HG02885 (cell line): ENCODE measurements around the gene CA5A.
A peak's percentile ranks its signal among the peaks of the same experiment; 100 is the strongest.
"Not testable (repeated sequence)": the region's sequence is repeated elsewhere in the genome, so short reads cannot be mapped to it uniquely, and the experiment has no call there.

Experiments used
- ATAC-seq: cut with Tn5 transposase; IDR thresholded peaks from one replicate; pipeline ENCODE4 v1.9.1; 2021; ENCODE audit warnings: mild to moderate bottlenecking; ENCODE audit not compliant: unreplicated experiment, poor library complexity

The CA5A gene

DNA sequence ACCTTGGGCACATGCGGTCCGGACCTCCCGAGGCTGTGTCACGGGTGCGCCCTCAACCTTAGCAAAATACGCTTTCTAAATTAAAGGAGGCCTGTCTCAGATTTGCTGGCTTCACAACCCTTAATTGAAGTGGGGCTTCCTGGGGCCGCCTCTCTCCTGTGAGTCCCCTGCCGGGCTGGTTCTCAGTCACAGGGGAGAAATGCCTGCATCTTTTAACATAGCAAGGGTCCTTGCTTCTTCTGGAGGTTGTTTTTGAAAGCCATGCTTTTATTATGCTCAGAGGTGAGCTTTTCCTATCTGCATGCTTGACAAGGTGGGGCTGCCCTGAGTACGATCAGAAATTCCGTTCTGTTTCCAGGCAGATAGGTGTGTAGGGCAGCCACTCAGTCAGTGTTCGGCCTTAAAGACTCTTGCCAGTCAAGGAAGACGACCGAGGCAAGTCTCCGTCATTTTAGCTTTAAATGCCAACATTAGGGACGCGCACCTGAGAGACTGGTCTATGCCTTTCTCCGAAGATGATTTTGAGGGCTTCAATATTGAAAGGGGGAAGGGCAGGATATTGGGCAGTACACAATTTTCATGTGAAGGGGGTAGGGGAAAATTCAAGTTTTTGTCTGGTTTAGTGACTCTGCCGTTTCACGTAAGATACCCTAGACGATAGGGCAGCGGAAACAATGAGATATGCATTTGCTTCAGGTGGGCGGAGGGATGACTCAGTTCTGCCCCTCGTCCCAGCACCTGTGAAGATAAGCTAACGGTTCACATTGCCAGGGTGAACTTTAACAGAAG is 61.5 kb downstream of the CA5A start:
- peak; percentile 61 for ATAC-seq

DNA sequence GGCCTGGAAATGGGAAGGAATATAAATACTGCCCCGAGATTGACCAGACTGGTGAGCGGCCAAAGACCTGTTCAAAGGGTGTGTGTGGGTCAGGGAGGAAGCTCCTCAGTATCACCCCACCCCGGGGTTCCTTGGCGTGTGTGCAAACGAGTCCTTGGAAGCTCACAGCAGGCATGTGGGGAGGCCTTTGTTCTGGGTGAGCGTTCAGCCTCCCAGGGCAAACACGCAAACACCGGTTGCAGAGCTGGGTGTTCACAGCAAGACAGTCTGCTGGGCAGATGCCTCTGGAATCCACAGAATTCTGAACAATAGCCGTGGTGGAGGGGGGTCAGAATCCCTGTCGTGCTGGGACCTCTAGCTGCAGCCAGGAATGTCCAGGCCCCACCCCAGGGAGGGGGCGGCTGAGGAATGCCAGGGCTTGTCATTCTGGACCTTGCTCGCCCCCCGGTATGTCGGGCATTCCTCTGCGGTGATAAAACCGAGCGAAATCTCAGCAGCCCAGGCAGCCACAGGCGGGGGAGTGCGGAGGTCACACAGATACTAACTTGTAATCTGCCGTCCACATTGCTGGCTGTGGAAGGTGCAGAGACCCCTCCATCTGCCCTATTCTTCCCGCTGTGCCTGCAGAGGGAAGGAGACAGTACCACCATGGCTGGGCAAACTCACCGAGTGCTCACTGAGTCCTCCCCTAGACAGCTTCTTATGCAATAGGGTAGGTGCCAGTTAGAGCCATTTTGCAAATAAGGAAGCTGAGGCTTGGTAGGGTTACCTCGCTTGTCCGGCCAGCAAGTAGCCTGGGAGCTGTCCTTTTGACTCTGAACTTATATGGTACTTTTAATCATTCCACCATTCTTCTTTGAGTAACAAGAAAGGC is 65.7 kb downstream of the CA5A start:
- not testable (repeated sequence) for ATAC-seq

DNA sequence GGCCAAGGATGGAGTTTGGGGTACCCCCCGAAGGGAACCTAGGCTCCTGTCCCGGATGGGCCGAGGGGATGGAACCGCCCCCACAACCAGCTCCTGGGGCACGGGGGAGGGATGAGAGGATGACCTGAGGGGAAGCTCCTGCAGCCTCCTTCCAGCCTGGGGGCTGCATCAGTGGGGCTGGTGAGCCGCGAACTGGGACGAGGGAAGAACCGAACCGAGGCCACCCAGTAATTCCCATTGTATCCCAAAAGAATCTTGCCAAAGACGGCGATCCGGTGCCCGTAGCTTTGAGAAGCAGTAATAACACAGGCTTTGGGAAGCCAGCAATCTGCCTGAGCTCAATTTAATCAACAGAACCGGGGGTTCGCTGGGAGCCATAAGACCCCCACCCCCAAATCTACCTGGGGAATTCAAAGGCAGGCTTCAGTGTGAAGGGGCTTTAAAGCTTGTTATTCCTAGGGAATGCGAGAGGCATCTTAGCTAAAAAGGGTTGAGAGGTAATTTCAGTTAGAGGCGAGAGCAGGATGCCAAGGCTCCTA is 66.4 kb downstream of the CA5A start:
- ATAC-seq, result not testable (repeated sequence)

DNA sequence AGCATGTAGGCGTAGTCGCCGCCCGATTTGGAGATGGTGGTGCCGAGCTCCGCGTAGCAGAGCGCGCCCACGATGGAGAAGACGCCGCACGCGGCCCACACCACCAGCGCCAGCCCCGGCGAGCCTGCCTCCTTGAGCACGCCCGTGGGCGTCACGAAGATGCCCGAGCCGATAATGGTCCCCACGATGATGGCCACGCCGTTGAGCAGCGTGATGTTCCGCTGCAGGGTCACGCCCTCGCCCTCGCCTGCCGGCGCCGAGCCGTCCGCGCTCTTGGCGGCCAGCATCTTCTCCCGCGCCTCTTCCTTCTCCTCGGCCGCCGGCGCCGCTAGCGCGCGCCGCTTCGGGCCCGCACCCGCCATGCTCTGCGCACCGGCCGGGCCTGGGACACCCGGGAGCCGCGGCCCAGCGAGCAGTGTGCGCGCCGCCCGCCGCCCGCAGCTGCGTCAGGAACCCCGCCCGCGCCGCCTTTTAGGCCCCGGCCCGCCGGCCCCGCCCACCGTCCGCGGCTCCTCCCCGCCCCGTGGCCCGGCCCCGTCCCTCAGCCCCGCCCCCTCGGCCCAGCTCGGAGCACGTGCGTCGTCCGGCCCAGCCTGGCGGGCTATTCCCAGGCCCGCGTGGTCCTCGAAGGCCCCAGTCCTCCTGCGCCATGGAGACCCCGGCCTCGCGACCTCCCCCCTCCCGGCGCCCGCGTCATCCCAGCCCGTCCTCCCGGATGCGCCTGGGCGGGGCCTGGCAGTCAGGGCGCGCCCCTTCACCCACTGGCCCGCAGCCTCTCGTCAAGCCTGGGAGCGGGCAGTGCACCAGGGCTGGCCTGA is 67.1 kb downstream of the CA5A start, which contains the start of gene SLC7A5:
Gene SLC7A5, minus strand, starts transcription at position 447 of the 818 bp plus-strand sequence. Its CDS starts 85 bp downstream, at position 362.
- ATAC-seq, result peak; percentile 67

DNA sequence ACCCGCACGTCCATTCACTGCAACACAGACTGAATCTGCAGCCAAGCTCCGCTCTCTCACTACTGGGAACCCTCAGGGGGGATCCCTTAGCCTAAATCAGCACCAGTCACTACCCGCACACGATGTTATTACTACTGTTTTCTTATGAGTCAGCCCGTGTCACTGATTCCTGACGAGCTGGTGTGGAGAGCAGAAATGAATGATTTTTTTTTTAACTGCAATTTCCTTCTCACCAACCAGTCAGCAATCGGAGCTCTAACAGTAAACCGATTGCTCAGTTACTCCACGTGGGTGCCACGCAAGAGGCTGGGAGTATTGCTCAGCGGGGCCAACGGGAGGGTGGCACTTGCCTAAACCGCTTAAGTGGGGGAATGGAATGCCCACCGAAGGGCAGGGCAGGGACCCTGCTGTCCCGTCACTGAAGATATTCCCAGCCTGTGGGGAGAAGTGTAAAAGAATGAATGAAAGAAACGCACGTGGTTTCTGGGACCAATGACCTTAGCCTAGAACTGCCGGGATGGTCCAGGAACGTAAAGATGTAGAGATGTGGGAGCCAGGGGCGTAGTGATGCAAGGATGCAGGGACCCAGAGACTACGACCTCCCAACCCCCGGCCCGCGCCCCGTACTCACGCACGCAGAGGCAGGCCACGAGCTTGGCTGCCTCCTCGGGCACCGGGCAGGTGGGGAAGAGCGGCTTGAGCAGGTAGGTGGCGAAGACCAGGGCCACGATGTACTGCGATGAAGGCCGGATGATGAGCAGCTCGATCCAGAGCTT is 67.9 kb downstream of the CA5A start:
- ATAC-seq, result peak; percentile 25

DNA sequence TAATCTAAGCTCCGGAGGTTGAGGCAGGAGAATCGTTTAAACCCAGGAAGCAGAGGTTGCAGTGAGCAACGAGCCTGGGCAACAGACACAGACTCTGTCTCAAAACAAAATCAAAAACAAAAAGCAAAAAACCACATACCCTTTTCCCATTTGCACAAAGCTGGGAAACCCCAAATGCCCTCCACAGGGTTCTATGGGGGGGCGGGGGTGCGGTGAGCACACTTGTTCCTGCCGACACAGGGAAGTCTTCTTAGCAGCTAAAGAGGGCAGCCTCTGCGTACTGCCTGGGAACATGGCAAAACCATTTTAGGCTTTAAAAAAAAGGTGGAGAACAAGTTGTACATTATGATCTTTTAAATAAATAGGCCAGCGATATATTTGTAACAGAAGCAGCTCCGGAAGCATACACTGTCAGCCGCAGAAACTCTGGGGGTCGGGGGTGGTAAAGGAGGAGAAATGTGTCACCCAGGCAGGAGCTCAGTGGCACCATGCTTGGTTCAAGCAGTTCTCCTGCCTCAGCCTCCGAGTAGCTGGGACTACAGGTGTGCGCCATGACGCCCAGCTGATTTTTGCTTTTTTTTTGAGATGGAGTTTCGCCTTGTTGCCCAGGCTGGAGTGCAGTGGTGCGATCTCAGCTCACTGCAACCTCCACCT is 70.3 kb downstream of the CA5A start:
- ATAC-seq, result not testable (repeated sequence)

DNA sequence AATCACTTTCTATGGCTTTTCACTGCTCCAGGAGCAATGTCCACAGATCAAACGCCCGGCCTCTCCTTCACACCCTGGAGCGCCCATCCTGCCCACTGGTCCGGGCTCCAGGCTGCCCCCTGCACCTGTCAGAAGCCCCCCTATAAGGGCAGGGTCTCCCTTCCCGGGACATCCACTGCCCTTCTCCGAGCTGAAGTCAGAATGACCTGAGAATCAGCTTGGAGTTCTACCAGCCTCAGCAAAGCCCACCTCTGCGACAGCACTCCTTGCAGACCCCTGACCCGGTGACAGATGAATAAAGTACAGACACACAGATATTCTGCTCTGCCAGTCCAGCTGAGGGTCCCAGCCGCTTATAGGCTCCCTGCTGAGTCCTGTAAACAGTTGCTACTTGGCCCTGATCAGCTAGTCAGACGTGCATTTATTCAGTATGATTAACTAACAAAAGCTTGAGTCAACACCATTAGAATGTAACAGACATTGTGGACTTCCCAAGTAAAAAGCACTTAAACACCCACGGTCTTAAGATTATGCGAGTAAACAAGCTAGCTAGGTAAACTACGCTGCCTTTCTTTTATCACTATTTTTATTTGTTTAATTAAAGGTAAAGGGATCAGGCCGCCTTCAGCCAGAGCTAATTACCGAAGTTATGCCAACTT is 71.9 kb downstream of the CA5A start:
- no peak for ATAC-seq

DNA sequence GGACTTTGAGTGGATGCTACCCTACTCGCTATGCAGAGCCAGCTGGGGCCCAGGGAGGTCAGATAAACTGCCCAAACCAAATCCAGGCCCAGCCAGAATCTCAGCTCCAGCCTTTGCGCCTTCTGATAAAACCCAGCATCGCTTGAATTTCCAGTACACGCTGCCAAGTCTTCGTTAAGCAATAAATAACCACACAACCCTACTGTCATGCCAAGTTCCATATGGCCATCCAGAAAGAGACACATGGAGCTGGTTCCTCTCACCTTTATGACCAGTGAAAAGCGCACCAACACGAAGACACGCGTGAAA is 73.0 kb downstream of the CA5A start:
- ATAC-seq, result not testable (repeated sequence)

DNA sequence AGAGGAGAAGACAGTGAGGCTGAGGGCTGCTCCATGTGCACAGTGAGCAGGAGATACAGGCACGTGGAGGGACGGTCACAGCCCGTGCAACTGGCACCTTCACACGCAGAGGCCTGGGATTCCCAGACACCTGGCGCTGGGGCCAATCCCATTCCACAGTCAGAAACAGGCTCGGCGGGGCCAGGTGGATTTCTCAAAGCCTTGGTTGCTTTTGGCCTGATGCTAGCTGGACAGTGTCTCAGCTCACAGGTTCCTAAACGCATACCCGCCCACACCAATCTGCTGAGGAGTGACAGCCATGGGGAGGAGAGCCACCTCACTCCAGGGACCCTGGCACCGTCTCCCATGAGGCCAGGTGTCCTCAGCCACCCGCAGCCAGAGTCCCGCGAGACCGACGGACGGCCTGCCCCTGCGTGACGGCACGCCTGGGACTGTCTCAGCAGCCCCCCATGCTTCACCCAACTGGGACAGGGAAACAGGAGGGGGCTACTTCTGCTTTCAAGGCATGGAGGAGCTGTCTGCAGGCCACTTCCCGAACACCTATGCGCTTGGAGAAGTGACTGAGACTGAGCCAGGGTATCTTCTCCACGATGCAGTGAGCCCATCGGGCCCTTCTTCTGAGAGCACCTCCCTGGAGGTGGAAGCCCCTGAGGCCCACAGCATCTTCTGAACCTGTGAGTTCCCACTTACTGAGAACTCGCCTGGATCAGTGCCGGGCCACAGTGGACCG is 73.6 kb downstream of the CA5A start:
- ATAC-seq, result not testable (repeated sequence)

DNA sequence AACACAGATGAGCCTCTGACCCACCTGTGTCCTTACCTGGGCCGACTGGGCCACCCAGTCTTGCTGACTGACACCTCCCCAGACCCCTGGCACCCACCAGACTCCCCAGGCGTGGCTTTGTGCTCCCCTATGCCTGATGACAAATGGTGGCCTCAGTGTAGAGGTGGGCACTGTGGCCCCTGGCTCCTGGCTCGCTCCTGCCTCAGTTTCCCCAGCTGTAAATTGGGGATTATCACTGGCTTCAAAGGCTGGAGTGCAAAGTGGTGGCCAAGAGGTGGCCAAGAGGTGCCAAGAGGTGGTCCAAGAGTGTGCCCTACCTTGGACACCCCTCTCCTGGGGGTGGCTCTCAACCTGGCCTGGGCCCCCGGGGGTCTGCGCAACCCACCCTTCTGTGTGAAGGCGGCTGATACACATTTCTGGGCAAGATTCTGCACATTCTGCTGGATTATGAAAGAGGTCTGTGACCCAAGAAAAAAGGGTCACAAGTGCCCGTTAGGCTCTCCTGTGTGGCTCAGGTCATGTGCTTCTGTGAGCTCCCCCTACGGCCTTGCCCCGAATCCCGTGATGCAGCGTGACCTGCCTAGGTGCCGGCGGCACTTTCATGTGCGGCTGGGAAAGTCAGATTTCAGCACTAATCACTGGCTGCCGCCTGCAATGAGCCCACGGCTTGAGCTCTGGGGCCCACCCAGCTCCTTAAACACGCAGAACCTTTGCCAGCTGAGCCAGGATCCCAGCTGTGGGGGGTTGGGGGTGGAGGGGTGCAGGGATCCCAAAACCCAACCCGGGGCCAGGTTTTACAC is 74.8 kb downstream of the CA5A start:
- not testable (repeated sequence) for ATAC-seq

DNA sequence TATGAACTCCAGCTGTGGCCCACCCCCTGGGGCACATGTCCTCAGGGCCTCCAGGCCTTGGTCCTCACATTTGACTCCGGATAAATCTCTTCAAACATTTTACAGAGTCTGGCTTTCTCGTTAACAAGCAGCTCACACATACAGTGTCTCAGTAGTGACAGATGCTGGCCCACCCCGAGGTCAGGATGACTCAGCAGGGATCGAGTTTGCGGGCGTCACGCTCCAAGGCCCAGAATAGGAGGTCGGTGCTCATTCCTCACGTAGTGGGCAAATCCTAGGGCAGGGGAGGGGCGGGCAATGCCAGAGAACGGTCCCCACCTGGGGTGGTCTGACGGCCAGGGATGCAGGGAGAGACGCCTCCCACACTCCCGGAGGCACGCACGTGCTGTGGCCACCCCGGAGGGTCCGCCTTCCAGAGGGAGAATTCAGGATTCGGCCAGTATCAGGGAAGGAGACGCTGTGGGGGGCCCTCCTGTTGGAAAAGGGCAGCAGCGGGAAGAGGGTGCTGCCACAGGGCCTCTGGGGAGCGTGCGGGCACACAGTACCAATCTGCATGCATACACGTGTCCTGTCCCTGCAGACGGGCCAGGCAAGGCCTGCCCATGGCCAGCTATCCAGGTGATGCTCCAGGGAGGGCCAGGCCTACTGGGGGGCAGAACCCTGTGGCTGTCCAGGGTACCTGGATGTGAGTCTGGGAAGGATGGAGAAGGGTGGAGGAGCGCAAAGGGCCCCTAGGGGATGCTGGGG is 75.6 kb downstream of the CA5A start:
- ATAC-seq, result no peak

DNA sequence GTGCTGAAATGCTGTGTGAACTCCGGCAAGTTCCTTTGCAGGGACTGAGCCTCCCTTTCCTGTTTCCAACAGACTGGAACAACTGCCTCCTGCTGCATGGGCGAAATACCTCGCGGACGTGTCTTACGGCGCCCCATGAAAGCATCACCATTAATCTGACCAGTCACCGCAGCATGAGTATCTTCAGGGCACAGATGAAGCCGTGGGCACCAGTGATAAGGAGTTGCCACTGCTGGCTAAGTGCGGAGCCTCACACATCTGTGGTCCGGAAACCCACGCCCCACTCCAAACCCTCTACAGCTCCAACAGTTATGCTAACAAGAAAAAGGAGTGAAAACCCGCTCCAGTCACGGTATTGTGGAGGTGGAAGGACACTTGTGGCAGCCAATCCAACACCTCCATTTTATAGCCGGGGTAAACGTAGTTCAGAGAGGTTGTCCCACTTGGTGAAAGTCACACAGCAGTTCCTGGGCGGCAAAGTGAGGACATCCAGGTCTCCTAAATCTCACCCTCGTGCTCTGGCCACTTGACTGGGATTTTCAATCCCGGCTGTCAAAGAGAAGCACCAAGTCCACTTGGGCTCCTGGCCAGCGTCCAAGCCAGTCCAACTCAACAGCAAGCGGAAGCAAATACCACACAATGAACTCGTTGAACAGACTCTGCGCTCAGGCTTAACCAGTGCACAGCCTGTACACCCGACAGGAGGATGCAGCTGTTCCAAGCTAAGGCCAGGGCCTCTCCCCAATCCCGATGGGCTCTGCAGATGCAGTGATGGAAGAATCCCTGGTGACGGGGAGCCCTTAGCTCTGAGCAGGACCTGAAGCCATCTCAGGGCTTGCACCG is 78.0 kb downstream of the CA5A start:
- ATAC-seq, result not testable (repeated sequence)

DNA sequence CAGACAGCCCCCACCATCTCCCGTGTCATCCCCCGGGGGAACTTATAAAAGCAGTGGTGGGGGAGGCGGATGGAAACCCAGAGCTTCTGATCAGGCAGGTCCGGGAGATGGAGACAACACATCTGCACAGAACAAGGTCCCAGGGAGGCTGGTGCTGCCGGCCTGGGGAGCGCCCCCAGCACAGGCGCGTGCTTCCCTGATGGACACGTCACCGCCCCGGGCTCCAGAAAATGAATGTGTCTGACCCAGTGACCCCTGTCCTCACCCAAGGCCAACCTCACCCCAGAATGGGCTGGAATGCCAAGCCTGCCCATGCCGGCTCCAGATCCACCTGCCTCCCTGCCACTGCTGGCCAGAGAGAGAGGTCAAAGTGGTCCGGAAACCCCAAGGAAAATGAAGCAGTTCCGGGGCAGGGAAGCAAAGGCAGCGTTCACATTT is 79.5 kb downstream of the CA5A start:
- no peak for ATAC-seq

DNA sequence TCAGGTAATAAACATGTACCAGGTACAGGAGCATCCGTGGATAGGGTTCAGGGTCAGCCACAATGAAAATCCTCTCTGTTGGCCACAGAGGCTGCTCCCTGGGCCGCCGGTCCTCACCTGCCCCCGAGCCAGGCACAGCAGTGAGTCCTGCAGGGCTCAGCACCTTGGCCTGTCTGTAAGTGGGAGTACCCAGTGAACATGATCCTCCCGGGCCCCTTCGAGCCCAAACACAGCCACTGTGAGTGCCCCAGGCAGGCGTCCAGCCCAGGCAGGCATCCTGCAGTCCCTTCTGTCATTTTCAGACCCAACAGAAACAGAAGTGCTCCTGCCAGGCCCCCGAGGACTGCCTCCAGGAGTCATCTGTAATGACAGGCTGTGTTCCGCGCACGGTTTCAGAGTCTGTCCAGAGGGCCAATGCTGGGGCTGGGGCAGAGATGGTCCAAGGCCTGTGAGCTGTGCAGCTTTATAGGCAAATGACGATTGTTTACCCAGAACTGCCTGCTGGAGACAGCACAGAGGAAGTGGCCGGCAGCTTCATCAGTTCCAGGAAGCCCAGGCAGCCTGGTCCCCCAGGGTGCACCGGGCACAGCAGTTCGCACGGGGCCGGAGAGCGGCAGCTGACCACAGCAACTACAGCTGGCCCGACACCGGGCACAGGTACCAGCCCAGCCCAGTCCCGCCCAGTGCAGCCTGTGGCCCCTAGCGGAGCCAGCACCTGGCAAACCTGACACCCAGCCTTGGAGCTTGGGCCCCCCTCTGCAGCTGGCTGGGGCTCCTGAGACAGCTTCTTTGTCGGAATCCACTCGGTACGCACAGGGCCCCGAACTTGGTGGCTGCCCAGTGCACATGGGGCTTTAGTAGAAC is 80.2 kb downstream of the CA5A start:
- ATAC-seq, result no peak
